ENCODE measurements around the gene TRIP6. TPM values are rescaled to one million over a fixed set of nuclear protein-coding genes. Genes with fewer than 3 reads are reported as not detected.
"Not testable (repeated sequence)": the region's sequence is repeated elsewhere in the genome, so short reads cannot be mapped to it uniquely, and the experiment has no call there.

The TRIP6 gene
- total and polyA plus RNA-seq, 2 donors, result 22.2 to 26.1 TPM

- peaks cover 52 to 73% of the 10 kb centered on the region in 2 donors for H3K27me3 ChIP-seq (ENCODE audit: control insufficient read depth in 2 of 2, insufficient read depth in 1 of 2, low read length in 1 of 2)
- no peak for DNase-seq (ENCODE audit: low read depth in 6 of 9, low spot score in 9 of 9)
- no peak overlapping the region for H3K4me3 ChIP-seq (ENCODE audit: low read length in 2 of 2)
- H3K36me3 ChIP-seq (ENCODE audit: control insufficient read depth in 2 of 2, insufficient read depth in 2 of 2, low read length in 1 of 2), result no peaks in the 10 kb centered on the region
- no peak overlapping the region for H3K27ac ChIP-seq (ENCODE audit: low read depth in 1 of 2, low read length in 1 of 2)
- H3K9me3 ChIP-seq (ENCODE audit: control insufficient read depth in 2 of 2, insufficient read depth in 1 of 2, low read length in 1 of 2), result peaks cover 0 to 10% of the 10 kb centered on the region in 2 donors
- 84% methylated on average over 13 of the region's 13 CpGs for WGBS
- H3K4me1 ChIP-seq (ENCODE audit: control insufficient read depth in 2 of 2, insufficient read depth in 2 of 2, low read length in 2 of 2), result peaks cover 6 to 13% of the 10 kb centered on the region in 2 donors
Observed at GRCh38 chr7:100897772-100898454, 30.7 kb downstream of the TRIP6 start.

GRCh38 chr7:100899432-100899831 is 32.2 kb downstream of the TRIP6 start:
- H3K9me3 ChIP-seq (ENCODE audit: control insufficient read depth in 2 of 2, insufficient read depth in 1 of 2, low read length in 1 of 2), result peaks cover 0 to 5% of the 10 kb centered on the region in 2 donors
- DNase-seq (ENCODE audit: low read depth in 6 of 9, low spot score in 9 of 9), result no peak
- WGBS, result 97% methylated on average over 5 of the region's 5 CpGs
- no peak overlapping the region for H3K27ac ChIP-seq (ENCODE audit: low read depth in 1 of 2, low read length in 1 of 2)
- H3K4me3 ChIP-seq (ENCODE audit: low read length in 2 of 2), result no peak overlapping the region
- peaks cover 39 to 58% of the 10 kb centered on the region in 2 donors for H3K27me3 ChIP-seq (ENCODE audit: control insufficient read depth in 2 of 2, insufficient read depth in 1 of 2, low read length in 1 of 2)
- peaks cover 6 to 13% of the 10 kb centered on the region in 2 donors for H3K4me1 ChIP-seq (ENCODE audit: control insufficient read depth in 2 of 2, insufficient read depth in 2 of 2, low read length in 2 of 2)
- no peaks in the 10 kb centered on the region for H3K36me3 ChIP-seq (ENCODE audit: control insufficient read depth in 2 of 2, insufficient read depth in 2 of 2, low read length in 1 of 2)

GRCh38 chr7:100900978-100901377 is 33.8 kb downstream of the TRIP6 start:
- H3K4me1 ChIP-seq (ENCODE audit: control insufficient read depth in 2 of 2, insufficient read depth in 2 of 2, low read length in 2 of 2), result peaks cover 6 to 7% of the 10 kb centered on the region in 2 donors
- DNase-seq (ENCODE audit: low read depth in 6 of 9, low spot score in 9 of 9), result no peak
- 98% methylated on average over 2 of the region's 2 CpGs for WGBS
- no peaks in the 10 kb centered on the region for H3K36me3 ChIP-seq (ENCODE audit: control insufficient read depth in 2 of 2, insufficient read depth in 2 of 2, low read length in 1 of 2)
- no peak overlapping the region for H3K27ac ChIP-seq (ENCODE audit: low read depth in 1 of 2, low read length in 1 of 2)
- H3K9me3 ChIP-seq (ENCODE audit: control insufficient read depth in 2 of 2, insufficient read depth in 1 of 2, low read length in 1 of 2), result peaks cover 0 to 5% of the 10 kb centered on the region in 2 donors
- H3K27me3 ChIP-seq (ENCODE audit: control insufficient read depth in 2 of 2, insufficient read depth in 1 of 2, low read length in 1 of 2), result peaks cover 23 to 44% of the 10 kb centered on the region in 2 donors
- H3K4me3 ChIP-seq (ENCODE audit: low read length in 2 of 2), result no peak overlapping the region

- Histone ChIP-seq H3K27me3 (ENCODE audit: control insufficient read depth in 2 of 2, insufficient read depth in 1 of 2, low read length in 1 of 2) (peaks cover 14 to 35% of the 10 kb centered on the region in 2 donors), H3K36me3 (ENCODE audit: control insufficient read depth in 2 of 2, insufficient read depth in 2 of 2, low read length in 1 of 2) (no peaks in the 10 kb centered on the region), H3K27ac (ENCODE audit: low read depth in 1 of 2, low read length in 1 of 2) (no peak overlapping the region), H3K9me3 (ENCODE audit: control insufficient read depth in 2 of 2, insufficient read depth in 1 of 2, low read length in 1 of 2) (no peaks in the 10 kb centered on the region), H3K4me1 (ENCODE audit: control insufficient read depth in 2 of 2, insufficient read depth in 2 of 2, low read length in 2 of 2) (peaks cover 0 to 4% of the 10 kb centered on the region in 2 donors), H3K4me3 (ENCODE audit: low read length in 2 of 2) (no peak overlapping the region)
- 88% methylated on average over 5 of the region's 5 CpGs for WGBS
- DNase-seq (ENCODE audit: low read depth in 6 of 9, low spot score in 9 of 9), result no peak
Observed at GRCh38 chr7:100901921-100902332, 34.7 kb downstream of the TRIP6 start.

- DNase-seq (ENCODE audit: low read depth in 6 of 9, low spot score in 9 of 9), result no peak
- Histone ChIP-seq H3K36me3 (ENCODE audit: control insufficient read depth in 2 of 2, insufficient read depth in 2 of 2, low read length in 1 of 2) (no peaks in the 10 kb centered on the region), H3K9me3 (ENCODE audit: control insufficient read depth in 2 of 2, insufficient read depth in 1 of 2, low read length in 1 of 2) (no peaks in the 10 kb centered on the region), H3K27ac (ENCODE audit: low read depth in 1 of 2, low read length in 1 of 2) (no peak overlapping the region), H3K4me1 (ENCODE audit: control insufficient read depth in 2 of 2, insufficient read depth in 2 of 2, low read length in 2 of 2) (no peaks in the 10 kb centered on the region), H3K27me3 (ENCODE audit: control insufficient read depth in 2 of 2, insufficient read depth in 1 of 2, low read length in 1 of 2) (peaks cover 6 to 28% of the 10 kb centered on the region in 2 donors), H3K4me3 (ENCODE audit: low read length in 2 of 2) (no peak overlapping the region)
- 88% methylated on average over 7 of the region's 7 CpGs for WGBS
Observed at GRCh38 chr7:100902638-100903037, 35.5 kb downstream of the TRIP6 start.

- DNase-seq (ENCODE audit: low read depth in 6 of 9, low spot score in 9 of 9), result no peak
- Histone ChIP-seq H3K4me1 (ENCODE audit: control insufficient read depth in 2 of 2, insufficient read depth in 2 of 2, low read length in 2 of 2) (no peaks in the 10 kb centered on the region), H3K36me3 (ENCODE audit: control insufficient read depth in 2 of 2, insufficient read depth in 2 of 2, low read length in 1 of 2) (no peaks in the 10 kb centered on the region), H3K9me3 (ENCODE audit: control insufficient read depth in 2 of 2, insufficient read depth in 1 of 2, low read length in 1 of 2) (no peaks in the 10 kb centered on the region), H3K4me3 (ENCODE audit: low read length in 2 of 2) (no peak overlapping the region), H3K27ac (ENCODE audit: low read depth in 1 of 2, low read length in 1 of 2) (no peak overlapping the region), H3K27me3 (ENCODE audit: control insufficient read depth in 2 of 2, insufficient read depth in 1 of 2, low read length in 1 of 2) (peaks cover 0 to 6% of the 10 kb centered on the region in 2 donors)
- WGBS, result 98% methylated on average over 5 of the region's 5 CpGs
Observed at GRCh38 chr7:100908512-100908911, 41.3 kb downstream of the TRIP6 start.

- whole genome bisulfite sequencing, result 63% methylated on average over 7 of the region's 7 CpGs
- not testable (repeated sequence) for H3K9me3 ChIP-seq (ENCODE audit: control insufficient read depth in 2 of 2, insufficient read depth in 1 of 2, low read length in 1 of 2); DNase-seq (ENCODE audit: low read depth in 6 of 9, low spot score in 9 of 9); H3K4me1 ChIP-seq (ENCODE audit: control insufficient read depth in 2 of 2, insufficient read depth in 2 of 2, low read length in 2 of 2); H3K4me3 ChIP-seq (ENCODE audit: low read length in 2 of 2); H3K36me3 ChIP-seq (ENCODE audit: control insufficient read depth in 2 of 2, insufficient read depth in 2 of 2, low read length in 1 of 2); H3K27ac ChIP-seq (ENCODE audit: low read depth in 1 of 2, low read length in 1 of 2); H3K27me3 ChIP-seq (ENCODE audit: control insufficient read depth in 2 of 2, insufficient read depth in 1 of 2, low read length in 1 of 2)
Observed at GRCh38 chr7:100910443-100910842, 43.3 kb downstream of the TRIP6 start.

- H3K36me3 ChIP-seq (ENCODE audit: control insufficient read depth in 2 of 2, insufficient read depth in 2 of 2, low read length in 1 of 2), result no peaks in the 10 kb centered on the region
- DNase-seq (ENCODE audit: low read depth in 6 of 9, low spot score in 9 of 9), result no peak
- no peaks in the 10 kb centered on the region for H3K4me1 ChIP-seq (ENCODE audit: control insufficient read depth in 2 of 2, insufficient read depth in 2 of 2, low read length in 2 of 2)
- WGBS, result 97% methylated on average over 3 of the region's 3 CpGs
- no peak overlapping the region for H3K27ac ChIP-seq (ENCODE audit: low read depth in 1 of 2, low read length in 1 of 2)
- H3K4me3 ChIP-seq (ENCODE audit: low read length in 2 of 2), result no peak overlapping the region
- no peaks in the 10 kb centered on the region for H3K9me3 ChIP-seq (ENCODE audit: control insufficient read depth in 2 of 2, insufficient read depth in 1 of 2, low read length in 1 of 2)
- peaks cover 0 to 6% of the 10 kb centered on the region in 2 donors for H3K27me3 ChIP-seq (ENCODE audit: control insufficient read depth in 2 of 2, insufficient read depth in 1 of 2, low read length in 1 of 2)
Observed at GRCh38 chr7:100911484-100911883, 44.3 kb downstream of the TRIP6 start.

- 93% methylated on average over 15 of the region's 15 CpGs for WGBS
- H3K4me3 ChIP-seq (ENCODE audit: low read length in 2 of 2), result no peak overlapping the region
- no peaks in the 10 kb centered on the region for H3K36me3 ChIP-seq (ENCODE audit: control insufficient read depth in 2 of 2, insufficient read depth in 2 of 2, low read length in 1 of 2)
- peaks cover 0 to 6% of the 10 kb centered on the region in 2 donors for H3K27me3 ChIP-seq (ENCODE audit: control insufficient read depth in 2 of 2, insufficient read depth in 1 of 2, low read length in 1 of 2)
- no peaks in the 10 kb centered on the region for H3K9me3 ChIP-seq (ENCODE audit: control insufficient read depth in 2 of 2, insufficient read depth in 1 of 2, low read length in 1 of 2)
- no peak for DNase-seq (ENCODE audit: low read depth in 6 of 9, low spot score in 9 of 9)
- no peak overlapping the region for H3K27ac ChIP-seq (ENCODE audit: low read depth in 1 of 2, low read length in 1 of 2)
- peaks cover 5% of the 10 kb centered on the region in 2 donors for H3K4me1 ChIP-seq (ENCODE audit: control insufficient read depth in 2 of 2, insufficient read depth in 2 of 2, low read length in 2 of 2)
Observed at GRCh38 chr7:100914208-100914878, 47.2 kb downstream of the TRIP6 start.

Measured in thymus (tissue), 11 donors.